NCI-H1417 (cell line): Measurements from ENCODE around the gene CARD18.
"Not testable (repeated sequence)": the region's sequence is repeated elsewhere in the genome, so short reads cannot be mapped to it uniquely, and the experiment has no call there.

Experiments
- DNase-seq, 3 experiments: peaks; one replicate each; lab custom pipeline; 2025; lab: John Stamatoyannopoulos, UW

Gene CARD18

GRCh38 chr11:105132716-105133511 is 6.7 kb downstream of the CARD18 start:
- DNase-seq, result no peak

GRCh38 chr11:105130189-105130813 is 9.3 kb downstream of the CARD18 start:
- no peak for DNase-seq

- DNase-seq, result no peak
Observed at GRCh38 chr11:105124756-105125155, 14.8 kb downstream of the CARD18 start.

GRCh38 chr11:105111145-105111944 is 28.2 kb downstream of the CARD18 start:
- no peak for DNase-seq

- no peak for DNase-seq
Observed at GRCh38 chr11:105110688-105111030, 28.9 kb downstream of the CARD18 start.

GRCh38 chr11:105109855-105110687 is 29.5 kb downstream of the CARD18 start:
- DNase-seq, result no peak

- no peak for DNase-seq
Observed at GRCh38 chr11:105109321-105109720, 30.2 kb downstream of the CARD18 start.

- peak in 1 of 3 experiments; percentile 62 for DNase-seq
Observed at GRCh38 chr11:105108247-105108646, 31.3 kb downstream of the CARD18 start.

- DNase-seq, result not testable (repeated sequence)
Observed at GRCh38 chr11:105107226-105107825, 32.2 kb downstream of the CARD18 start.

- no peak for DNase-seq
Observed at GRCh38 chr11:105106140-105106539, 33.4 kb downstream of the CARD18 start.

- no peak for DNase-seq
Observed at GRCh38 chr11:105104292-105104691, 35.3 kb downstream of the CARD18 start.

GRCh38 chr11:105103336-105103735 is 36.2 kb downstream of the CARD18 start:
- DNase-seq, result no peak

- not testable (repeated sequence) for DNase-seq
Observed at GRCh38 chr11:105102079-105102581, 37.4 kb downstream of the CARD18 start.

GRCh38 chr11:105100981-105101630 is 38.5 kb downstream of the CARD18 start:
- DNase-seq, result no peak

GRCh38 chr11:105100206-105100605 is 39.4 kb downstream of the CARD18 start:
- DNase-seq, result no peak

GRCh38 chr11:105099594-105099993 is 40.0 kb downstream of the CARD18 start:
- not testable (repeated sequence) for DNase-seq

GRCh38 chr11:105092256-105093239 is 47.0 kb downstream of the CARD18 start:
- no peak for DNase-seq
